GM23338 (cell line): ENCODE data around the gene ALDOA.

Source experiments
- CTCF ChIP-seq, 2 experiments: fragments of 200-600 bp in 1 of 2; sonication (generic) in 1 of 2; conservative IDR thresholded peaks; 2 replicates each; pipeline versions ENCODE4 v1.5.1 to v1.6.1; 2016 to 2017; ENCODE audit warnings: antibody characterized with exemption in 2 of 2, low read depth in 2 of 2, mild to moderate bottlenecking in 2 of 2, moderate library complexity in 1 of 2
- ETS1 ChIP-seq: IDR thresholded peaks from 2 replicates; pipeline ENCODE4 v1.6.1; 2016; ENCODE audit warnings: antibody characterized with exemption

GRCh38 chr16:30052671-30053372 is 12.7 kb upstream of the ALDOA start:
- TF ChIP-seq CTCF (conservative IDR thresholded peaks at IDR 0.05; ENCODE audit: low read depth in 2 of 2) (no peak), ETS1 (peak; percentile 56)
